Stimulated activated CD4-positive, alpha-beta T cell treated with anti-CD3 and anti-CD28 coated beads, TNF-alpha, amount 100 ng/mL, for 1 hour (primary cell): ENCODE results near the gene SYCP2L.

Source experiments
- DNase-seq, 3 donors: peaks; one replicate each; pipeline ENCODE4 v3.0.0-alpha.2; 2020; ENCODE audit warnings: low read depth in 3 of 3, low spot score in 1 of 3

The SYCP2L gene

GRCh38 chr6:11006061-11006460 is 119.2 kb downstream of the SYCP2L start:
- no peak for DNase-seq

GRCh38 chr6:11007715-11008608 is 121.1 kb downstream of the SYCP2L start:
- DNase-seq, result no peak

- DNase-seq, result no peak
Measured at GRCh38 chr6:11008821-11009220, 122.0 kb downstream of the SYCP2L start.

- DNase-seq, result no peak
Measured at GRCh38 chr6:11009353-11009752, 122.5 kb downstream of the SYCP2L start.

GRCh38 chr6:11011787-11012234 is 125.0 kb downstream of the SYCP2L start:
- no peak for DNase-seq

- no peak for DNase-seq
Measured at GRCh38 chr6:11012295-11012754, 125.5 kb downstream of the SYCP2L start.

- no peak for DNase-seq
Measured at GRCh38 chr6:11012976-11013720, 126.3 kb downstream of the SYCP2L start.

- DNase-seq, result no peak
Measured at GRCh38 chr6:11013721-11014070, 126.8 kb downstream of the SYCP2L start.

- no peak for DNase-seq
Measured at GRCh38 chr6:11015102-11015501, 128.2 kb downstream of the SYCP2L start.

GRCh38 chr6:11016452-11016851 is 129.6 kb downstream of the SYCP2L start:
- no peak for DNase-seq

GRCh38 chr6:11017090-11017489 is 130.2 kb downstream of the SYCP2L start:
- no peak for DNase-seq

- DNase-seq, result no peak
Measured at GRCh38 chr6:11018225-11018624, 131.4 kb downstream of the SYCP2L start.

- no peak for DNase-seq
Measured at GRCh38 chr6:11021003-11021402, 134.2 kb downstream of the SYCP2L start.

- no peak for DNase-seq
Measured at GRCh38 chr6:11021714-11022113, 134.9 kb downstream of the SYCP2L start.

GRCh38 chr6:11023032-11023431 is 136.2 kb downstream of the SYCP2L start:
- DNase-seq, result no peak
